Measurements from ENCODE around the gene MCCD1.
"Not testable (repeated sequence)": the region's sequence is repeated elsewhere in the genome, so short reads cannot be mapped to it uniquely, and the experiment has no call there.

GRCh38 chr6:31487674-31488073 lies 41.1 kb upstream of the MCCD1 start:
- TF ChIP-seq, protein P1, sequence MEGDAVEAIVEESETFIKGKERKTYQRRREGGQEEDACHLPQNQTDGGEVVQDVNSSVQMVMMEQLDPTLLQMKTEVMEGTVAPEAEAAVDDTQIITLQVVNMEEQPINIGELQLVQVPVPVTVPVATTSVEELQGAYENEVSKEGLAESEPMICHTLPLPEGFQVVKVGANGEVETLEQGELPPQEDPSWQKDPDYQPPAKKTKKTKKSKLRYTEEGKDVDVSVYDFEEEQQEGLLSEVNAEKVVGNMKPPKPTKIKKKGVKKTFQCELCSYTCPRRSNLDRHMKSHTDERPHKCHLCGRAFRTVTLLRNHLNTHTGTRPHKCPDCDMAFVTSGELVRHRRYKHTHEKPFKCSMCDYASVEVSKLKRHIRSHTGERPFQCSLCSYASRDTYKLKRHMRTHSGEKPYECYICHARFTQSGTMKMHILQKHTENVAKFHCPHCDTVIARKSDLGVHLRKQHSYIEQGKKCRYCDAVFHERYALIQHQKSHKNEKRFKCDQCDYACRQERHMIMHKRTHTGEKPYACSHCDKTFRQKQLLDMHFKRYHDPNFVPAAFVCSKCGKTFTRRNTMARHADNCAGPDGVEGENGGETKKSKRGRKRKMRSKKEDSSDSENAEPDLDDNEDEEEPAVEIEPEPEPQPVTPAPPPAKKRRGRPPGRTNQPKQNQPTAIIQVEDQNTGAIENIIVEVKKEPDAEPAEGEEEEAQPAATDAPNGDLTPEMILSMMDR (conservative IDR thresholded peaks at IDR 0.05 in 1 of 2, IDR thresholded peaks at IDR 0.05 in 1 of 2; ENCODE audit: extremely low read depth in 1 of 2, insufficient read depth in 1 of 2, low read depth in 1 of 2, low read length in 2 of 2): not testable (repeated sequence)
- TF ChIP-seq EZH2 (IDR thresholded peaks at IDR 0.05; ENCODE audit: borderline replicate concordance, low read length): not testable (repeated sequence)
